WTC11 (cell line): Measurements from ENCODE around the gene CAPN3. TPM values are rescaled to one million over a fixed set of nuclear protein-coding genes. Genes with fewer than 3 reads are reported as not detected.

Experiments
- ATAC-seq: fragments of 200-7000 bp; cut with Tn5 transposase; 2 replicates; pipeline ENCODE4 v1.10.0; 2021; ENCODE audit warnings: mild to moderate bottlenecking, moderate library complexity
- CTCF ChIA-PET: fragments of 300-600 bp; sonication (Branson Sonifier 250); formaldehyde crosslinking; loops from one replicate; lab custom pipeline; 2021; ENCODE audit warnings: antibody characterized with exemption; lab: Charles Lee
- POLR2A ChIA-PET: fragments of 350-600 bp; sonication (Branson Sonifier 250); formaldehyde crosslinking; loops from one replicate; lab custom pipeline; 2021; ENCODE audit warnings: antibody characterized with exemption; lab: Charles Lee
- DNase-seq: peaks from one replicate; pipeline ENCODE4 v3.0.0; 2021; ENCODE audit warnings: low spot score
- H3K27ac Mint-ChIP-seq: 2 replicates; pipeline ENCODE4 v1.8.0; 2021; ENCODE audit warnings: mixed read lengths
- H3K27me3 Mint-ChIP-seq: 2 replicates; pipeline ENCODE4 v1.8.0; 2021; ENCODE audit warnings: low read depth, mild to moderate bottlenecking, moderate library complexity, mixed read lengths
- H3K36me3 Mint-ChIP-seq: 2 replicates; pipeline ENCODE4 v1.8.0; 2021; ENCODE audit warnings: mixed read lengths
- H3K4me1 Mint-ChIP-seq: 2 replicates; pipeline ENCODE4 v1.8.0; 2022; ENCODE audit warnings: mixed read lengths
- H3K4me3 Mint-ChIP-seq: 2 replicates; pipeline ENCODE4 v1.8.0; 2021; ENCODE audit warnings: mild to moderate bottlenecking, moderate library complexity, mixed read lengths
- H3K9me3 Mint-ChIP-seq: 2 replicates; pipeline ENCODE4 v1.8.0; 2021; ENCODE audit warnings: mixed read lengths
- ETV6 ChIP-seq: sonication (generic); formaldehyde crosslinking; IDR thresholded peaks from 2 replicates; pipeline ENCODE4 v1.8.1; 2022; ENCODE audit warnings: mild to moderate bottlenecking, missing genetic modification reagents
- IRF2 ChIP-seq: sonication (generic); formaldehyde crosslinking; IDR thresholded peaks from 2 replicates; pipeline ENCODE4 v1.8.0; 2022; ENCODE audit warnings: low read depth, missing genetic modification reagents, borderline replicate concordance
- JUN ChIP-seq: sonication (generic); formaldehyde crosslinking; IDR thresholded peaks from 2 replicates; pipeline ENCODE4 v1.8.0; 2023; ENCODE audit warnings: mild to moderate bottlenecking, missing genetic modification reagents
- KAT7 ChIP-seq: sonication (generic); formaldehyde crosslinking; IDR thresholded peaks from 2 replicates; pipeline ENCODE4 v1.8.1; 2023; ENCODE audit warnings: missing genetic modification reagents, mild to moderate bottlenecking, borderline replicate concordance
- MYBL2 ChIP-seq: sonication (generic); formaldehyde crosslinking; IDR thresholded peaks from 2 replicates; pipeline ENCODE4 v1.8.1; 2023; ENCODE audit warnings: mild to moderate bottlenecking, moderate library complexity, missing genetic modification reagents
- NFYB ChIP-seq: sonication (generic); formaldehyde crosslinking; conservative IDR thresholded peaks from 2 replicates; pipeline ENCODE4 v1.8.0; 2022; ENCODE audit warnings: low read depth, missing genetic modification reagents
- NR3C1 ChIP-seq: sonication (generic); formaldehyde crosslinking; conservative IDR thresholded peaks from 2 replicates; pipeline ENCODE4 v1.8.1; 2023; ENCODE audit warnings: low read depth, mild to moderate bottlenecking, missing genetic modification reagents
- SP1 ChIP-seq: sonication (generic); formaldehyde crosslinking; conservative IDR thresholded peaks from 2 replicates; pipeline ENCODE4 v1.8.1; 2022; ENCODE audit warnings: missing genetic modification reagents
- TCF7 ChIP-seq: sonication (generic); formaldehyde crosslinking; IDR thresholded peaks from 2 replicates; pipeline ENCODE4 v1.8.0; 2022; ENCODE audit warnings: mild to moderate bottlenecking, low read depth, missing genetic modification reagents, moderate library complexity
- ZNF138 ChIP-seq: sonication (generic); formaldehyde crosslinking; conservative IDR thresholded peaks from 2 replicates; pipeline ENCODE4 v1.8.1; 2022; ENCODE audit warnings: mild to moderate bottlenecking, moderate library complexity, missing genetic modification reagents
- ZNF219 ChIP-seq: sonication (generic); formaldehyde crosslinking; IDR thresholded peaks from 2 replicates; pipeline ENCODE4 v1.8.0; 2023; ENCODE audit warnings: missing genetic modification reagents, mild to moderate bottlenecking, borderline replicate concordance
- ZNF263 ChIP-seq: sonication (generic); formaldehyde crosslinking; IDR thresholded peaks from 2 replicates; pipeline ENCODE4 v1.8.1; 2022; ENCODE audit warnings: low read depth, mild to moderate bottlenecking, moderate library complexity, missing genetic modification reagents
- ZNF317 ChIP-seq: sonication (generic); formaldehyde crosslinking; IDR thresholded peaks from 2 replicates; pipeline ENCODE4 v1.8.1; 2023; ENCODE audit warnings: low read depth, mild to moderate bottlenecking, moderate library complexity, missing genetic modification reagents, borderline replicate concordance
- ZNF671 ChIP-seq: fragments of 250-450 bp; sonication (Bioruptor Pico); IDR thresholded peaks from 2 replicates; pipeline ENCODE4 v1.8.0; 2021; ENCODE audit warnings: mild to moderate bottlenecking
- total RNA-seq: library from RNA; stranded (reverse); gene quantifications from 3 replicates; pipeline ENCODE4 v1.2.3, GENCODE V29; 2021
- TF ChIP-seq, protein P1 (sequence below): sonication (generic); formaldehyde crosslinking; IDR thresholded peaks from 2 replicates; pipeline ENCODE4 v1.8.0; 2022; ENCODE audit warnings: mild to moderate bottlenecking, missing genetic modification reagents
- TF ChIP-seq, protein P2 (sequence below): fragments of 250-450 bp; sonication (Bioruptor Pico); IDR thresholded peaks from 2 replicates; pipeline ENCODE4 v1.9.0; 2021; ENCODE audit warnings: mild to moderate bottlenecking
- TF ChIP-seq, protein P3 (sequence below): sonication (generic); formaldehyde crosslinking; IDR thresholded peaks from 2 replicates; pipeline ENCODE4 v1.8.0; 2022; ENCODE audit warnings: mild to moderate bottlenecking, missing genetic modification reagents
- TF ChIP-seq, protein P4 (sequence below): fragments of 250-450 bp; sonication (Bioruptor Pico); IDR thresholded peaks from 2 replicates; pipeline ENCODE4 v1.8.0; 2021; ENCODE audit warnings: mild to moderate bottlenecking
- TF ChIP-seq, protein P5 (sequence below): fragments of 250-450 bp; sonication (Bioruptor Pico); IDR thresholded peaks from 2 replicates; pipeline ENCODE4 v1.9.0; 2021; ENCODE audit warnings: moderate library complexity, mild to moderate bottlenecking, inconsistent platforms, borderline replicate concordance
- TF ChIP-seq, protein P6 (sequence below): sonication (generic); formaldehyde crosslinking; IDR thresholded peaks from 2 replicates; pipeline ENCODE4 v1.8.0; 2022; ENCODE audit warnings: mild to moderate bottlenecking, missing genetic modification reagents
- TF ChIP-seq, protein P7 (sequence below): sonication (generic); formaldehyde crosslinking; IDR thresholded peaks from 2 replicates; pipeline ENCODE4 v1.8.1; 2022; ENCODE audit warnings: mild to moderate bottlenecking, missing genetic modification reagents, moderate library complexity, borderline replicate concordance

Gene CAPN3
- total RNA-seq, 1 experiment from 2014 or later, result 0.70 TPM

DNA sequence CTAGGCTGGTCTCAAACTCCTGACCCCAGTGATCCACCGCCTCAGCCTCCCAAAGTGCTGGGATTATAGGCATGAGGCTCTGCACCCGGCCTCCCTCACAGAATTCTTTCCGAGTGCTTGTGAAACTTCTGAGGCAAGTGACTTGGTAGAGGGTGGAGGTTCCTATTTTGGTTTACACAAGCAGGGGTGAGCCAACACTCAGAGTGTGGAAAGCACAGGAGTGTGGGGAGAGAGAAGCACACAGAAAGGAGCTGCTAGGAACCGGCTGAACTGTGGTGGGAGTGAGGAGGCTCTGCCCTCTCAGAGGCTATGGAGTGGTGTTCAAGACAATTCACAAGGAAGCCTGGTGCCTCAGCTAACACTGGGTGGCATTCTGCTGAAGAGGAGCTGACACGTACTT, 7.7 kb downstream of the CAPN3 start:
- peaks cover 18% of the 10 kb centered on the region for H3K4me1 Mint-ChIP-seq
- no peak for DNase-seq
- TF ChIP-seq, protein P1, sequence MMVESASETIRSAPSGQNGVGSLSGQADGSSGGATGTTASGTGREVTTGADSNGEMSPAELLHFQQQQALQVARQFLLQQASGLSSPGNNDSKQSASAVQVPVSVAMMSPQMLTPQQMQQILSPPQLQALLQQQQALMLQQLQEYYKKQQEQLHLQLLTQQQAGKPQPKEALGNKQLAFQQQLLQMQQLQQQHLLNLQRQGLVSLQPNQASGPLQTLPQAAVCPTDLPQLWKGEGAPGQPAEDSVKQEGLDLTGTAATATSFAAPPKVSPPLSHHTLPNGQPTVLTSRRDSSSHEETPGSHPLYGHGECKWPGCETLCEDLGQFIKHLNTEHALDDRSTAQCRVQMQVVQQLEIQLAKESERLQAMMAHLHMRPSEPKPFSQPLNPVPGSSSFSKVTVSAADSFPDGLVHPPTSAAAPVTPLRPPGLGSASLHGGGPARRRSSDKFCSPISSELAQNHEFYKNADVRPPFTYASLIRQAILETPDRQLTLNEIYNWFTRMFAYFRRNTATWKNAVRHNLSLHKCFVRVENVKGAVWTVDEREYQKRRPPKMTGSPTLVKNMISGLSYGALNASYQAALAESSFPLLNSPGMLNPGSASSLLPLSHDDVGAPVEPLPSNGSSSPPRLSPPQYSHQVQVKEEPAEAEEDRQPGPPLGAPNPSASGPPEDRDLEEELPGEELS, result no peak
- TF ChIP-seq ZNF138 (CRISPR knock-in tag), result no peak
- no peak for TF ChIP-seq KAT7 (CRISPR knock-in tag)
- TF ChIP-seq NR3C1 (CRISPR knock-in tag), result no peak
- no peak for TF ChIP-seq SP1 (CRISPR knock-in tag)
- TF ChIP-seq JUN (CRISPR knock-in tag), result no peak
- no peak for TF ChIP-seq IRF2 (CRISPR knock-in tag)
- no peak for TF ChIP-seq ZNF219
- no peak for TF ChIP-seq NFYB (CRISPR knock-in tag)
- no peak for TF ChIP-seq ETV6 (CRISPR knock-in tag)
- no peak for TF ChIP-seq ZNF317 (CRISPR knock-in tag)
- TF ChIP-seq MYBL2, result no peak
- TF ChIP-seq, protein P2, sequence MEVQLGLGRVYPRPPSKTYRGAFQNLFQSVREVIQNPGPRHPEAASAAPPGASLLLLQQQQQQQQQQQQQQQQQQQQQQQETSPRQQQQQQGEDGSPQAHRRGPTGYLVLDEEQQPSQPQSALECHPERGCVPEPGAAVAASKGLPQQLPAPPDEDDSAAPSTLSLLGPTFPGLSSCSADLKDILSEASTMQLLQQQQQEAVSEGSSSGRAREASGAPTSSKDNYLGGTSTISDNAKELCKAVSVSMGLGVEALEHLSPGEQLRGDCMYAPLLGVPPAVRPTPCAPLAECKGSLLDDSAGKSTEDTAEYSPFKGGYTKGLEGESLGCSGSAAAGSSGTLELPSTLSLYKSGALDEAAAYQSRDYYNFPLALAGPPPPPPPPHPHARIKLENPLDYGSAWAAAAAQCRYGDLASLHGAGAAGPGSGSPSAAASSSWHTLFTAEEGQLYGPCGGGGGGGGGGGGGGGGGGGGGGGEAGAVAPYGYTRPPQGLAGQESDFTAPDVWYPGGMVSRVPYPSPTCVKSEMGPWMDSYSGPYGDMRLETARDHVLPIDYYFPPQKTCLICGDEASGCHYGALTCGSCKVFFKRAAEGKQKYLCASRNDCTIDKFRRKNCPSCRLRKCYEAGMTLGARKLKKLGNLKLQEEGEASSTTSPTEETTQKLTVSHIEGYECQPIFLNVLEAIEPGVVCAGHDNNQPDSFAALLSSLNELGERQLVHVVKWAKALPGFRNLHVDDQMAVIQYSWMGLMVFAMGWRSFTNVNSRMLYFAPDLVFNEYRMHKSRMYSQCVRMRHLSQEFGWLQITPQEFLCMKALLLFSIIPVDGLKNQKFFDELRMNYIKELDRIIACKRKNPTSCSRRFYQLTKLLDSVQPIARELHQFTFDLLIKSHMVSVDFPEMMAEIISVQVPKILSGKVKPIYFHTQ (CRISPR knock-in tag), result no peak
- TF ChIP-seq, protein P3, sequence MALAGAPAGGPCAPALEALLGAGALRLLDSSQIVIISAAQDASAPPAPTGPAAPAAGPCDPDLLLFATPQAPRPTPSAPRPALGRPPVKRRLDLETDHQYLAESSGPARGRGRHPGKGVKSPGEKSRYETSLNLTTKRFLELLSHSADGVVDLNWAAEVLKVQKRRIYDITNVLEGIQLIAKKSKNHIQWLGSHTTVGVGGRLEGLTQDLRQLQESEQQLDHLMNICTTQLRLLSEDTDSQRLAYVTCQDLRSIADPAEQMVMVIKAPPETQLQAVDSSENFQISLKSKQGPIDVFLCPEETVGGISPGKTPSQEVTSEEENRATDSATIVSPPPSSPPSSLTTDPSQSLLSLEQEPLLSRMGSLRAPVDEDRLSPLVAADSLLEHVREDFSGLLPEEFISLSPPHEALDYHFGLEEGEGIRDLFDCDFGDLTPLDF, result no peak
- TF ChIP-seq, all 79 proteins: peak for 0
- Mint-ChIP-seq H3K27ac (no peak overlapping the region), H3K36me3 (peaks cover 33% of the 10 kb centered on the region), H3K4me3 (no peak overlapping the region), H3K9me3 (peaks cover 45% of the 10 kb centered on the region), H3K27me3 (peaks cover 44% of the 10 kb centered on the region)
- ChIA-PET POLR2A (no interaction called here), CTCF (interaction anchor here (0.8 to 1.0 kb wide), 2 partner anchors 18 to 229 kb away, joined by 3 read pairs; no protein-coding TSS in a partner anchor)
- ATAC-seq, result no peak

DNA sequence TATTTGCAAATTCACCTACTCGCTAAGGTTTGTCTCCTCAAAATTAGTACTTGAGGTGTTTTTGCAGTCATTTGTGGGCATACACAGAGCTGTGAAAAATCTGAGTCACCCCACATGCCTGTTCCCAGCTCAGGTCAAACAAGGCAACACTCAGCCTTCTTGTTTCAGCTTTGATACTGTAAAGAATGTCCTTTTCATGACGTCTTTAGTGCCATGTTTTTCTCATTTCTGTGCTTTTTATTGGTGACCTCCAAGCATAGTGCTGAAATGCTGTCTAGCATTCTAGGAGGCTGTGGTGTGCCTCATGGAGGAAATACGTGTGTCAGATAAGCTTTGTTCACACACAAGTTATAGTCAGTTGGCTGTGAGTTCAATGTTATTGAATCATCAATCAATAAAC, 8.8 kb downstream of the CAPN3 start:
- peaks cover 45% of the 10 kb centered on the region for H3K9me3 Mint-ChIP-seq
- H3K27me3 Mint-ChIP-seq, result peaks cover 44% of the 10 kb centered on the region
- CTCF ChIA-PET, result interaction anchor here (1.0 kb wide), 1 partner anchor 17 kb away, joined by 3 read pairs; no protein-coding TSS in a partner anchor
- no peak overlapping the region for H3K27ac Mint-ChIP-seq
- H3K36me3 Mint-ChIP-seq, result peaks cover 33% of the 10 kb centered on the region
- POLR2A ChIA-PET, result no interaction called here
- peaks cover 15% of the 10 kb centered on the region for H3K4me1 Mint-ChIP-seq
- no peak overlapping the region for H3K4me3 Mint-ChIP-seq
- DNase-seq (no peak), ATAC-seq (no peak)
- TF ChIP-seq, protein P4, sequence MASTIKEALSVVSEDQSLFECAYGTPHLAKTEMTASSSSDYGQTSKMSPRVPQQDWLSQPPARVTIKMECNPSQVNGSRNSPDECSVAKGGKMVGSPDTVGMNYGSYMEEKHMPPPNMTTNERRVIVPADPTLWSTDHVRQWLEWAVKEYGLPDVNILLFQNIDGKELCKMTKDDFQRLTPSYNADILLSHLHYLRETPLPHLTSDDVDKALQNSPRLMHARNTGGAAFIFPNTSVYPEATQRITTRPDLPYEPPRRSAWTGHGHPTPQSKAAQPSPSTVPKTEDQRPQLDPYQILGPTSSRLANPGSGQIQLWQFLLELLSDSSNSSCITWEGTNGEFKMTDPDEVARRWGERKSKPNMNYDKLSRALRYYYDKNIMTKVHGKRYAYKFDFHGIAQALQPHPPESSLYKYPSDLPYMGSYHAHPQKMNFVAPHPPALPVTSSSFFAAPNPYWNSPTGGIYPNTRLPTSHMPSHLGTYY (CRISPR knock-in tag), result no peak
- TF ChIP-seq, protein P5, sequence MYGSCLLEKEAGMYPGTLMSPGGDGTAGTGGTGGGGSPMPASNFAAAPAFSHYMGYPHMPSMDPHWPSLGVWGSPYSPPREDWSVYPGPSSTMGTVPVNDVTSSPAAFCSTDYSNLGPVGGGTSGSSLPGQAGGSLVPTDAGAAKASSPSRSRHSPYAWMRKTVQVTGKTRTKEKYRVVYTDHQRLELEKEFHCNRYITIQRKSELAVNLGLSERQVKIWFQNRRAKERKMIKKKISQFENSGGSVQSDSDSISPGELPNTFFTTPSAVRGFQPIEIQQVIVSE, result no peak
- TF ChIP-seq TCF7 (CRISPR knock-in tag), result no peak
- no peak for TF ChIP-seq ZNF671 (CRISPR knock-in tag)
- TF ChIP-seq, protein P6, sequence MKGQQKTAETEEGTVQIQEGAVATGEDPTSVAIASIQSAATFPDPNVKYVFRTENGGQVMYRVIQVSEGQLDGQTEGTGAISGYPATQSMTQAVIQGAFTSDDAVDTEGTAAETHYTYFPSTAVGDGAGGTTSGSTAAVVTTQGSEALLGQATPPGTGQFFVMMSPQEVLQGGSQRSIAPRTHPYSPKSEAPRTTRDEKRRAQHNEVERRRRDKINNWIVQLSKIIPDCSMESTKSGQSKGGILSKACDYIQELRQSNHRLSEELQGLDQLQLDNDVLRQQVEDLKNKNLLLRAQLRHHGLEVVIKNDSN (CRISPR knock-in tag), result no peak
- no peak for TF ChIP-seq SP1 (CRISPR knock-in tag)
- TF ChIP-seq, protein P7, sequence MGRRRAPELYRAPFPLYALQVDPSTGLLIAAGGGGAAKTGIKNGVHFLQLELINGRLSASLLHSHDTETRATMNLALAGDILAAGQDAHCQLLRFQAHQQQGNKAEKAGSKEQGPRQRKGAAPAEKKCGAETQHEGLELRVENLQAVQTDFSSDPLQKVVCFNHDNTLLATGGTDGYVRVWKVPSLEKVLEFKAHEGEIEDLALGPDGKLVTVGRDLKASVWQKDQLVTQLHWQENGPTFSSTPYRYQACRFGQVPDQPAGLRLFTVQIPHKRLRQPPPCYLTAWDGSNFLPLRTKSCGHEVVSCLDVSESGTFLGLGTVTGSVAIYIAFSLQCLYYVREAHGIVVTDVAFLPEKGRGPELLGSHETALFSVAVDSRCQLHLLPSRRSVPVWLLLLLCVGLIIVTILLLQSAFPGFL (CRISPR knock-in tag), result no peak
- TF ChIP-seq ZNF263, result no peak
